ENCODE results near the gene PAOX.

DNA sequence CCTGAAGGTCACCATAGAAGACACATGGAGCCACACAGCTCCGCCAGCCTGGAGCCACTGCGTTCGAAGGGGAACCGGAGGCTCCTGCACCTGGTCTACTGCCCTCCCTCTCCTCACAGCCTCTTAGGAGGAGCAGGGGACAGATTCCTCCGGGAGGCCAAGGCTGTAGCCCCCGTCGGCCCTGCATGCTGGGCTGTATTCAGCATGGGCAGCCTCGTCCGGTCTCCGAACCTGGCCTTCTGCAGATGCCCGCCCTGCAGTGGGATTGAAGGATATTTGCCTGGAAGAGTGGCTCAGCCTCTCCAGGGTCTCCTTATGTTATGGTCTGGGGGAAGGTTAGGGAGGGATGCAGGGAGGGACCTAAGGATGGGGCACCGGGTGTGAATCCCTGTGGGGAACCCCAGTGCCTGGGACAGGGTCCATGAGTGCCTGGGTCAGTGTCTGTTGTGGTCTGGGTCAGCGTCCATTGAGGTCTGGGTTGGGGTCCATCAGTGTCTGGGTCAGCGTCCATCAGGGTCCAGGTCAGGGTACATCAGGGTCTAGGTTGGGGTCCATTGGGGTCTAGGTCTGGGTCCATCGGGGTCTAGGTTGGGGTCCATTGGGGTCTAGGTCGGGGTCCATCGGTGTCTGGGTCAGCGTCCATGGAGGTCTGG is 61.7 kb downstream of the PAOX start:
- no peak for TF ChIP-seq ZFX (IDR thresholded peaks at IDR 0.05; ENCODE audit: borderline replicate concordance)
- TF ChIP-seq, protein P1, sequence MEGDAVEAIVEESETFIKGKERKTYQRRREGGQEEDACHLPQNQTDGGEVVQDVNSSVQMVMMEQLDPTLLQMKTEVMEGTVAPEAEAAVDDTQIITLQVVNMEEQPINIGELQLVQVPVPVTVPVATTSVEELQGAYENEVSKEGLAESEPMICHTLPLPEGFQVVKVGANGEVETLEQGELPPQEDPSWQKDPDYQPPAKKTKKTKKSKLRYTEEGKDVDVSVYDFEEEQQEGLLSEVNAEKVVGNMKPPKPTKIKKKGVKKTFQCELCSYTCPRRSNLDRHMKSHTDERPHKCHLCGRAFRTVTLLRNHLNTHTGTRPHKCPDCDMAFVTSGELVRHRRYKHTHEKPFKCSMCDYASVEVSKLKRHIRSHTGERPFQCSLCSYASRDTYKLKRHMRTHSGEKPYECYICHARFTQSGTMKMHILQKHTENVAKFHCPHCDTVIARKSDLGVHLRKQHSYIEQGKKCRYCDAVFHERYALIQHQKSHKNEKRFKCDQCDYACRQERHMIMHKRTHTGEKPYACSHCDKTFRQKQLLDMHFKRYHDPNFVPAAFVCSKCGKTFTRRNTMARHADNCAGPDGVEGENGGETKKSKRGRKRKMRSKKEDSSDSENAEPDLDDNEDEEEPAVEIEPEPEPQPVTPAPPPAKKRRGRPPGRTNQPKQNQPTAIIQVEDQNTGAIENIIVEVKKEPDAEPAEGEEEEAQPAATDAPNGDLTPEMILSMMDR (IDR thresholded peaks at IDR 0.05): no peak

Measured in 22Rv1 (cell line).